A549 (cell line): ENCODE data around the gene FGF18.
"Not testable (repeated sequence)": the region's sequence is repeated elsewhere in the genome, so short reads cannot be mapped to it uniquely, and the experiment has no call there.

Experiments
- EP300 ChIP-seq, 2 experiments: fragments of >200 bp; sonication (Bioruptor Twin); formaldehyde crosslinking; IDR thresholded peaks; 2 replicates in 1 of 2; 3 replicates in 1 of 2; pipeline ENCODE4 v1.6.1; 2016 to 2017
- GATA3 ChIP-seq: IDR thresholded peaks from 2 replicates; pipeline ENCODE4 v1.6.1; 2012; ENCODE audit warnings: borderline replicate concordance
- TP53 ChIP-seq: fragments of 250-450 bp; sonication (Bioruptor Pico); IDR thresholded peaks from 2 replicates; pipeline ENCODE4 v1.5.0; 2021; ENCODE audit warnings: mild to moderate bottlenecking, moderate library complexity
- TF ChIP-seq, protein P1 (sequence below): fragments of >200 bp; sonication (Bioruptor Twin); formaldehyde crosslinking; IDR thresholded peaks from 3 replicates; pipeline ENCODE4 v1.5.1; 2016
- TF ChIP-seq, protein P2 (sequence below): fragments of 200-600 bp; sonication (generic); IDR thresholded peaks from 2 replicates; pipeline ENCODE4 v1.6.1; 2016; ENCODE audit warnings: antibody characterized with exemption, mild to moderate bottlenecking, moderate library complexity
- TF ChIP-seq, protein P3 (sequence below): fragments of 250-450 bp; sonication (Bioruptor Pico); IDR thresholded peaks from 2 replicates; pipeline ENCODE4 v1.5.0; 2021; ENCODE audit warnings: mild to moderate bottlenecking, moderate library complexity, borderline replicate concordance

DNA sequence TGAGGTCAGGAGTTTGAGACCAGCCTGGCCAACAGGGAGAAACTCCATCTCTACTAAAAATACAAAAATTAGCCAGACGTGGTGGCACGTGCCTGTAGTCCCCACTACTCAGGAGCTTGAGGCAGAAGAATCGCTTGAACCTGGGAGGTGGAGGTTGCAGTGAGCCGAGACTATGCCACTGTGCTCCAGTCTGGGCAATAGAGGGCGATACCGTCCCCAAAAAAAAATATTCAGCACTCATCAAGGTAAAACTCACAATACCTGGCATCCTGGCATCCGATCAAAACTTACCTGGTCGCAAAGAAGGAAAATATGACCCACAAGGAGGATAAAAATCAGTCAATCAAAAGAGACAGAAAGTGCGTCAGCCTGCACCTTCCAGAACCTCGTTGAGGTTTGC lies 48.6 kb upstream of the FGF18 start:
- TF ChIP-seq, protein P1, sequence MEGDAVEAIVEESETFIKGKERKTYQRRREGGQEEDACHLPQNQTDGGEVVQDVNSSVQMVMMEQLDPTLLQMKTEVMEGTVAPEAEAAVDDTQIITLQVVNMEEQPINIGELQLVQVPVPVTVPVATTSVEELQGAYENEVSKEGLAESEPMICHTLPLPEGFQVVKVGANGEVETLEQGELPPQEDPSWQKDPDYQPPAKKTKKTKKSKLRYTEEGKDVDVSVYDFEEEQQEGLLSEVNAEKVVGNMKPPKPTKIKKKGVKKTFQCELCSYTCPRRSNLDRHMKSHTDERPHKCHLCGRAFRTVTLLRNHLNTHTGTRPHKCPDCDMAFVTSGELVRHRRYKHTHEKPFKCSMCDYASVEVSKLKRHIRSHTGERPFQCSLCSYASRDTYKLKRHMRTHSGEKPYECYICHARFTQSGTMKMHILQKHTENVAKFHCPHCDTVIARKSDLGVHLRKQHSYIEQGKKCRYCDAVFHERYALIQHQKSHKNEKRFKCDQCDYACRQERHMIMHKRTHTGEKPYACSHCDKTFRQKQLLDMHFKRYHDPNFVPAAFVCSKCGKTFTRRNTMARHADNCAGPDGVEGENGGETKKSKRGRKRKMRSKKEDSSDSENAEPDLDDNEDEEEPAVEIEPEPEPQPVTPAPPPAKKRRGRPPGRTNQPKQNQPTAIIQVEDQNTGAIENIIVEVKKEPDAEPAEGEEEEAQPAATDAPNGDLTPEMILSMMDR: not testable (repeated sequence)
- not testable (repeated sequence) for TF ChIP-seq GATA3; TP53 (CRISPR knock-in tag); EP300 (IDR thresholded peaks at IDR 0.05)
- TF ChIP-seq, protein P2, sequence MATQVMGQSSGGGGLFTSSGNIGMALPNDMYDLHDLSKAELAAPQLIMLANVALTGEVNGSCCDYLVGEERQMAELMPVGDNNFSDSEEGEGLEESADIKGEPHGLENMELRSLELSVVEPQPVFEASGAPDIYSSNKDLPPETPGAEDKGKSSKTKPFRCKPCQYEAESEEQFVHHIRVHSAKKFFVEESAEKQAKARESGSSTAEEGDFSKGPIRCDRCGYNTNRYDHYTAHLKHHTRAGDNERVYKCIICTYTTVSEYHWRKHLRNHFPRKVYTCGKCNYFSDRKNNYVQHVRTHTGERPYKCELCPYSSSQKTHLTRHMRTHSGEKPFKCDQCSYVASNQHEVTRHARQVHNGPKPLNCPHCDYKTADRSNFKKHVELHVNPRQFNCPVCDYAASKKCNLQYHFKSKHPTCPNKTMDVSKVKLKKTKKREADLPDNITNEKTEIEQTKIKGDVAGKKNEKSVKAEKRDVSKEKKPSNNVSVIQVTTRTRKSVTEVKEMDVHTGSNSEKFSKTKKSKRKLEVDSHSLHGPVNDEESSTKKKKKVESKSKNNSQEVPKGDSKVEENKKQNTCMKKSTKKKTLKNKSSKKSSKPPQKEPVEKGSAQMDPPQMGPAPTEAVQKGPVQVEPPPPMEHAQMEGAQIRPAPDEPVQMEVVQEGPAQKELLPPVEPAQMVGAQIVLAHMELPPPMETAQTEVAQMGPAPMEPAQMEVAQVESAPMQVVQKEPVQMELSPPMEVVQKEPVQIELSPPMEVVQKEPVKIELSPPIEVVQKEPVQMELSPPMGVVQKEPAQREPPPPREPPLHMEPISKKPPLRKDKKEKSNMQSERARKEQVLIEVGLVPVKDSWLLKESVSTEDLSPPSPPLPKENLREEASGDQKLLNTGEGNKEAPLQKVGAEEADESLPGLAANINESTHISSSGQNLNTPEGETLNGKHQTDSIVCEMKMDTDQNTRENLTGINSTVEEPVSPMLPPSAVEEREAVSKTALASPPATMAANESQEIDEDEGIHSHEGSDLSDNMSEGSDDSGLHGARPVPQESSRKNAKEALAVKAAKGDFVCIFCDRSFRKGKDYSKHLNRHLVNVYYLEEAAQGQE: not testable (repeated sequence)
- TF ChIP-seq, protein P3, sequence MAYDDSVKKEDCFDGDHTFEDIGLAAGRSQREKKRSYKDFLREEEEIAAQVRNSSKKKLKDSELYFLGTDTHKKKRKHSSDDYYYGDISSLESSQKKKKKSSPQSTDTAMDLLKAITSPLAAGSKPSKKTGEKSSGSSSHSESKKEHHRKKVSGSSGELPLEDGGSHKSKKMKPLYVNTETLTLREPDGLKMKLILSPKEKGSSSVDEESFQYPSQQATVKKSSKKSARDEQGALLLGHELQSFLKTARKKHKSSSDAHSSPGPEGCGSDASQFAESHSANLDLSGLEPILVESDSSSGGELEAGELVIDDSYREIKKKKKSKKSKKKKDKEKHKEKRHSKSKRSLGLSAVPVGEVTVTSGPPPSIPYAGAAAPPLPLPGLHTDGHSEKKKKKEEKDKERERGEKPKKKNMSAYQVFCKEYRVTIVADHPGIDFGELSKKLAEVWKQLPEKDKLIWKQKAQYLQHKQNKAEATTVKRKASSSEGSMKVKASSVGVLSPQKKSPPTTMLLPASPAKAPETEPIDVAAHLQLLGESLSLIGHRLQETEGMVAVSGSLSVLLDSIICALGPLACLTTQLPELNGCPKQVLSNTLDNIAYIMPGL (CRISPR knock-in tag): not testable (repeated sequence)
